Measurements from ENCODE around the gene PNPLA7.

The PNPLA7 gene

DNA sequence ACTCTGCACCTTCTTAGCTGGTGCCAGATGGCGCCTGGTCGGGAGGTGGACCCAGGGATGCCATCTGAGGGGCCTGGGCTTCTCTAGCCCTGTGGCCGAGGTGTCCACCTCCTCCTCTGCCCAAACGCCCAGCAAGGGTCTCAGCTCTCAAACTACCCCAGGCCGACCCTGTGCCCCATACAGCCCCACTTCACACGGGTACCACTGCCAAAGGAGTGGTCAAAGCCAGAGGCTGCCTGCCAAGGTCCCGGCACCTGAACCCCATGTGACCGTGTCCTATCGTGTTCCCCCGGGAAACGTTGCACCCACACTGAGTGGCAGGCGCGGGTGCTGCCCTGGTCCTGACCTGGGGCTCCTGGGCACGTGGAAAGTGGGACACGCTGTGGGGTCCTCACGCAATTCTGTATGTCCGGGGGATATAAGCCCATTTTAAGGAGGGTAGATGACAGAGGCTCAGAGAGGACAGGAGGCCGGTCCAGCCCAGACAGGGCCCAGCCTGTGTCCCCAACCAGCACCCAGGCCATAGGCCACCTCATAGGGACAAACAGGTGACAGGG, 111.0 kb downstream of the PNPLA7 start:
- Mint-ChIP-seq H3K4me3 (no peak overlapping the region), H3K36me3 (no peaks in the 10 kb centered on the region), H3K4me1 (peaks cover 4% of the 10 kb centered on the region), H3K27ac (no peak overlapping the region), H3K27me3 (peaks cover 6% of the 10 kb centered on the region), H3K9me3 (no peaks in the 10 kb centered on the region)

DNA sequence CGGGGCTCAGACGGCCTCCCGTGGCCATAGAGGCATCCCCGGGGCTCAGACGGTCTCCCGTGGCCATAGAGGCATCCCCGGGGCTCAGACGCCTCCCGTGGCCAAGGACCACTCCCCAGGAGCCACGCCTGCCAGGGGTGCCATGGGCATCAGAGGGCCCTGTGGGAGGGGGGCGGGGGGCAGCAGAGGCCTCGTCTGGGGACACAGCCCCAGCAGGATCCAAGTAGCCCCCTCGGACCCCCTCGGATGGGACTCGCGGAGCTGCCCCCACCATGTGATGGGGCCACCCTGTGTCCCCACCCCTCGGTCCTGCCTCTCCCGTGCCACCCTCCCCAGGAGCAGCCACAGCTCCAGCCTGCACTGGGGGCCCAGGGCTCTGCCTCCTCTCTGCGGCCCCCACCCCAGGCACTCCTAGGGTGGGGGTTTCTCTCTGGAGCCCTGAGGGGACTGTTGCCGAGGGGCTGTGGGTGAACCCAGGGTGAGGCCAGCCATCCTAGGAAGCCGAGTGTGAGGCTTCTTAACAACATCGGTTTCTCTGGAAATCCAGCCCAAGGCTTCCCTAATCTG, 111.5 kb downstream of the PNPLA7 start:
- Mint-ChIP-seq H3K27ac (no peak overlapping the region), H3K9me3 (no peaks in the 10 kb centered on the region)

DNA sequence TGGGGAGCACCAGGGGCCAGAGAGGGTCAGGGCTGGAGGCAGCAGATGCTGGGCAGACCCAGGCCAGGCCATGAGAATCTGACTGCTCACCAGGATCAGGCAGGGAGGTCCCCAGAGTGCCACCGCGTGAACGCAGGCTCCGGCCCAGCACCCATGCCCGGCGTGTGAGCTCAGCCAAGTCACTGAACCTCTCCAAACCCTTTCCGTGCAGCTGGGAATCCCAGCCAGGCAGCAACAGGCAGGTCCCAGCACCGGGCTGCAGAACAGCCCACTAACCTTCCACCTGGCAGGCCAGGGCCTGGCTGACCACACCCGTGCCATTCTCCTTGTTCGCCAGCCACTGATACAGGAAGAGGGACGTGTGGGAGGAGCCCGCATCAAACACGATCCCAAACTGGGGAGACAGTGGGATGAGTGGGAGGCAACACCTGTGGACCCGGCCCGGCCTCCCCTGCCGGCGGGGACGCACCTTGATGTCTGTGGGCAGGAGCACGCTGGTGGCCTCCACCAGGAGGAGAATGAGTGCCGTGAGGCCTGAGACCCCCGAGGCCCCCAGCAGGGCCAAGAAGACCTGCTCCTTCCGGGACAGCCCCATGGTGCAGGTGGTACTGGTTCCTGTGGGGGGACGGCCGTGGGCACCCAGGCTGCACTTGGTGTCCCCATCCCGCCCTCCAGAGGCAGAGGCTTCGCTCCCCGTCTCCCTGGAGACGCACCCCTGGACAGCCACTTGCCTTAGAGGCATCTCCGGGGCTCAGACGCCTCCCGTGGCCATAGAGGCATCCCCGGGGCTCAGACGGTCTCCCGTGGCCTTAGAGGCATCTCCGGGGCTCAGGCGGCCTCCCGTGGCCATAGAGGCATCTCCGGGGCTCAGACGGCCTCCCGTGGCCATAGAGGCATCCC, 112.3 kb downstream of the PNPLA7 start:
- Mint-ChIP-seq H3K9me3 (no peaks in the 10 kb centered on the region), H3K27me3 (peaks cover 3% of the 10 kb centered on the region), H3K4me1 (peaks cover 4% of the 10 kb centered on the region), H3K4me3 (no peak overlapping the region), H3K27ac (no peak overlapping the region), H3K36me3 (no peaks in the 10 kb centered on the region)

More for the DNA sequence above, 111.5 kb downstream of the PNPLA7 start:
- H3K4me3 Mint-ChIP-seq = no peak overlapping the region
- H3K4me1 Mint-ChIP-seq = peaks cover 4% of the 10 kb centered on the region
- H3K27me3 Mint-ChIP-seq = peaks cover 6% of the 10 kb centered on the region
- no peaks in the 10 kb centered on the region for H3K36me3 Mint-ChIP-seq

DNA sequence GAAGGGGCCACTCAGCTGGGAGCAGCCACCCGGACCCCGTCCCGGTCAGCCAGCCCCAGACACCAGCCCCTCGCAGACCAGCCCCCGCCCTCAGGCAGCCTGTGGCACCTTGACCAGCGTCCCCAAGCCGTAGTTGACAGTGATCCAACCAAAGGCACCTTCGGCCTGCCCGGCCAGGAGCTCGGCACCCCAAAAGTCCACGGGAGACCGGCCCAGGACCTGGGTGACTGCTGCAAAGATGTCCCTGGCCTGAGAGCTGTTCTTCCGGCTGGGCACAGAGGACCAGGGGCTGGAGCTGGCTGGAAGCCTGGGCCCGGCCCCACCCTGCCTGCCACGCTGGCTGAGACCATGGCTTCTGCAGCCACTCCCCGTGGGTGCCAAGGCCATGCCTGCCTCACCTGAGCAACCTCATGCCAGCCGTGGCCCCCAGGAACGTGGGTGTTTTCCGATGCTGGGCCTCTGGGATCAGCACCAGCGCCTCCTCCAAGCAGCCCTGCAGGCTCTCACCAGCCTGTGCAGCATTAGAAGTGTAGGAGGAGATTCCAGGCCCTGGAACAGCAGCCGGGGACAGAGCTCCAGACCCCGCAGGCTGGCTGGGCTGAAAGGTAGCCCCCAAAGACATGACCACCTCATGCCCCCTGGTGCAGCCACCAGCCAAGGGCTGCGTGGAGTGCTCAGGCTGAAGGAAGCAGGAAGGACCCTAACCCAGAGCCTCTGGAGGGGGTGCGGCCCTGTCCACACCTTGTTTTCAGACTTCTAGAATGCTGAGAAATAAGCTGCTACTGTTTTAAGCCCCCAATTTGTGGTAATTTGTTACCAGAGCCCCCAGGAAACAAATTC, 113.2 kb downstream of the PNPLA7 start:
- H3K36me3 Mint-ChIP-seq = no peaks in the 10 kb centered on the region
- peaks cover 2% of the 10 kb centered on the region for H3K27me3 Mint-ChIP-seq
- H3K4me1 Mint-ChIP-seq = peaks cover 3% of the 10 kb centered on the region
- H3K27ac Mint-ChIP-seq = no peak overlapping the region
- H3K9me3 Mint-ChIP-seq = no peaks in the 10 kb centered on the region
- no peak overlapping the region for H3K4me3 Mint-ChIP-seq

DNA sequence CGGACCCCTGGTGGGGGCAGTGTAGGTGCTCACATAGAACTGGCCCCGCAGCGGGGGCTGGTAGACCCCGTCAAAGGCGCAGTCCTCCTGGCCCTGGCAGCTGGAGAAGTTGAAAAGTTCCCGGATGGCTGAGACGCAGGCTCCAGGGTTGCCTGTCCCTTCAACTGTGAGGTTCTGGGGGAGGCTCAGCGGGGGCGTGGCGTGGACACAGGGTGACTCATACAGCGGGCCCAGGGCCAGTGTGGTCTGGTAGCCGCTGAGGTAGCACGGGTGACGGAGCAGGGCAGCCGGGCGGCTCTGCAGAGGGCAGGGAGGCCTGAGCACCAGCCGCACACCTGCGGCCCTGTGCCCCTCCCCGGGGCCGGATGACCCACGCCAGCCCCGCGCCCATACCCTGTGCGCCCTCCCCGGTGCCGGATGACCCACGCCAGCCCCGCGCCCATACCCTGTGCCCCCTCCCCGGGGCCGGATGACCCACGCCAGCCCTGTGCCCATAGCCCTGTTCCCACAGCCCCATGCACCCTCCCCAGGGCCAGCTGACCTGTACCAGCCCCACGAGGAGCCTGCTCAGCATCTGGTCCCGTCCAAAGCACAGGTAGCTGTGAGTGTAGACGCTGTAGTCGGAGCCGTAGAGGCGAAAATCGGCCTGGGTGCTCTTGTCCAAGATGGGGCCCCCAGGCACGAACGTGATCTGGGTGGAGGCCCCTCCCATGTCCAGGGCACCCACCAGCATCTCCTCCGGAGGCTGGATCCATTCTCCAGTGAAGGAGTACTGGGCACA, 114.0 kb downstream of the PNPLA7 start:
- no peak overlapping the region for H3K27ac Mint-ChIP-seq
- no peaks in the 10 kb centered on the region for H3K36me3 Mint-ChIP-seq
- no peak overlapping the region for H3K4me3 Mint-ChIP-seq
- H3K27me3 Mint-ChIP-seq = no peaks in the 10 kb centered on the region
- H3K4me1 Mint-ChIP-seq = no peaks in the 10 kb centered on the region
- H3K9me3 Mint-ChIP-seq = no peaks in the 10 kb centered on the region

DNA sequence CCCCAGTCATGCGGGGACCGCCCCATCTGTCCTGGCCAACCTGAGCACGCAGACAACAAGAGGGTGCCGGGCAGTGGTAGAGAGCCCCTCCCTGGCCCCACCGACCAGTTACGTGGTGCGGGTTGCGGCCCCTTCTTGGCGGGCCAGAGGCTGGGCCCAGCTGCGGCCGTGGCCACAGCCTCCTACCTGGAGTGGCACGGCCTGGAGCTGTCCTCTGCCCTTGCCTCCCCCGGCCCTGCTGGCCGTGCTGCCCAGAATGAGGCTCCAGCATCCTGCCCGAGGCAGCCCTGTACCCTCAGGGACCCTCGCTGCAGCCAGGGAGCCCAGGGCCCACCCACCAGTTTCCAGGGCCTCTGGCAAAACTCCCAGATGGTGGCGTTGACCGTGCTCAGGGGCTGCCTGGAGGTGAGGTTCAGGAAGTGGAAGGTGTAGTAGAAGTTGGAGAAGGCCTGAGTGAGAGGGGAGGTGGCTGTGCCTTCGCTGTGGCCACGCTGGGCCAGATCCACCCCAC, 114.8 kb downstream of the PNPLA7 start:
- Mint-ChIP-seq H3K36me3 (no peaks in the 10 kb centered on the region), H3K4me3 (no peak overlapping the region), H3K27me3 (no peaks in the 10 kb centered on the region), H3K4me1 (no peaks in the 10 kb centered on the region), H3K9me3 (no peaks in the 10 kb centered on the region), H3K27ac (no peak overlapping the region)

DNA sequence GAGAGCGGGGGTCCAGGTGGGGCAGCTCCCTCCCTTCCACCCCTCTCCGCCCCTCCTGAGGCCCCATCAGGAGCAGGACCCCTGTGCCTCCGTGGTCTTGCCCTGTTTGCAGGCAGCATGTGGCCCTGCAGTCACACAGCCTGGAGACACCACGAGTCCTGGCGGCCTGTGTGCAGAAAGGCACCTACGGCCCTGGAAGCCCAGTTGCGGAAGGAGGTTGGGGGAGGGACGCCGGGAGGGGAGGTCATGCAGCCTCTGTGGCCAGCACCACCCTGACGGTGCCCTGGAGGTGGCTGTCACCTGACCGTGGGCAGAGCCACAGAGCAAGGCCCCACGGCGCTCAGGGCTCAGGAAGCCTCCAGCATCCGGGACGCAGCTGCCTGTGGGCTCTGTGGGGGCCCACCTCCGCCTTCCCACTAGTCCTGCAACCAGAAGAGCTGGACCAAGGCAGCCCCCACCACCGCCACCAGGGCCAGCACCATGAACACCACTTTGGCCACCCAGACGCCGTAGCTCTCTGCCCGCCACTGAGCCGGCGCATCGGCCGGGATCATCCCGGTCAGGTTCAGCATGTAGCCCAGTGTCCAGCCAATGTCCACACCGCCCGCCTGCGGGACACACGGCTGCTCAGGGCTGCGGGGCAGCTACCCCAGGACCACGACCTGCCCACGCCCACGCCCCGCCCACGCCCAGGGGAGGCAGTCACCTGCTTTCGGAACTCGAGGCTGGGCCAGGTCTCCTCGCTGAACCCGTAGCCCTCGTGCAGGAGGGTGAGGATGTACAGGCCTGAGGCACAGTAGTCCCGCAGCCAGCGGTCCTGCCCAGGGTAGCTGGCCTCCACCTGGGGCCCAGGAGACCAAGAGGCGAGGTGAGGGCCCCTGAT, 115.5 kb downstream of the PNPLA7 start:
- H3K27ac Mint-ChIP-seq = no peak overlapping the region

GRCh38 chr9:137433916-137434431, 116.2 kb downstream of the PNPLA7 start:
- Mint-ChIP-seq H3K36me3 (no peaks in the 10 kb centered on the region), H3K27me3 (no peaks in the 10 kb centered on the region), H3K9me3 (no peaks in the 10 kb centered on the region), H3K4me3 (no peak overlapping the region), H3K27ac (no peak overlapping the region), H3K4me1 (no peaks in the 10 kb centered on the region)

More for the DNA sequence above, 115.5 kb downstream of the PNPLA7 start:
- H3K9me3 Mint-ChIP-seq = no peaks in the 10 kb centered on the region
- H3K4me1 Mint-ChIP-seq = no peaks in the 10 kb centered on the region
- no peaks in the 10 kb centered on the region for H3K27me3 Mint-ChIP-seq
- no peak overlapping the region for H3K4me3 Mint-ChIP-seq
- H3K36me3 Mint-ChIP-seq = no peaks in the 10 kb centered on the region

- no peak overlapping the region for H3K4me3 Mint-ChIP-seq
- H3K27me3 Mint-ChIP-seq = no peaks in the 10 kb centered on the region
- H3K27ac Mint-ChIP-seq = no peak overlapping the region
- H3K36me3 Mint-ChIP-seq = no peaks in the 10 kb centered on the region
- no peaks in the 10 kb centered on the region for H3K9me3 Mint-ChIP-seq
- no peaks in the 10 kb centered on the region for H3K4me1 Mint-ChIP-seq
Measured at GRCh38 chr9:137433349-137433915, 116.8 kb downstream of the PNPLA7 start.

DNA sequence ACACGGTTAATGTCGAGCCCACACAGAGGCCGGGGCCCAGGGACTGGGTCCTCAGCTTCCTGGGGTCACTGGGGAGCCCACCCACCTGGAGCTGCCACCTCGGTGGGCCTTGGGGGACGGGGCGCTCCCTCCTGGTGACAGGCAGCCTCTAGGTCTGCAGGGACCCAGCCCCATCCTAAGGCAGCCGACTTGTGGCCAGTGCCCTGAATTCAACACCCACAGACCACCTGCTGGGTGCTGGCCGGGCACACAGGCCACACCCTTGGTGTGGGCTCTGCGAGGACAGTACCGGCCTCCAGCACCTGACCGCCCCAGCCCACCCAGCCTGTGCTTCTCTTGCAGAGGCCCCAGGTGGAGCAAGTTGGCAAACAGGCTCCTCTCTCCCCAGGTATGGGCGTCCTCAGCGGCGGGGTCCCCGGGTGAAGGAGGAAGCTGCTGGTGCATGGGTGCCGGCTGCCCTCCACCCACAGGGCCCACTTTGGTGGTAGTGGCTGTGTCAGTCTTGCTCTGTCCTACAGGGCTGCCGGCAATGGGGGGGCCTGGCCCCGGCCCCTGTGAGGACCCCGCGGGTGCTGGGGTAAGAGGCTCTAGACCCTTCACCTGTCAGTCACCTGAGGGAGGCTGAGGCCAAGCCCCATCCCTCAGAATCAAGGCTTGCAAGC, 117.4 kb downstream of the PNPLA7 start:
- no peak overlapping the region for H3K27ac Mint-ChIP-seq
- H3K36me3 Mint-ChIP-seq = no peaks in the 10 kb centered on the region
- H3K27me3 Mint-ChIP-seq = no peaks in the 10 kb centered on the region
- no peaks in the 10 kb centered on the region for H3K4me1 Mint-ChIP-seq
- no peaks in the 10 kb centered on the region for H3K9me3 Mint-ChIP-seq
- no peak overlapping the region for H3K4me3 Mint-ChIP-seq

GRCh38 chr9:137431416-137431931, 118.7 kb downstream of the PNPLA7 start:
- H3K27ac Mint-ChIP-seq = no peak overlapping the region
- H3K4me1 Mint-ChIP-seq = no peaks in the 10 kb centered on the region
- H3K36me3 Mint-ChIP-seq = no peaks in the 10 kb centered on the region
- H3K9me3 Mint-ChIP-seq = no peaks in the 10 kb centered on the region
- no peak overlapping the region for H3K4me3 Mint-ChIP-seq
- no peaks in the 10 kb centered on the region for H3K27me3 Mint-ChIP-seq

GRCh38 chr9:137430723-137431415, 119.3 kb downstream of the PNPLA7 start:
- H3K4me3 Mint-ChIP-seq = no peak overlapping the region
- H3K36me3 Mint-ChIP-seq = no peaks in the 10 kb centered on the region
- H3K27ac Mint-ChIP-seq = no peak overlapping the region
- no peaks in the 10 kb centered on the region for H3K4me1 Mint-ChIP-seq
- H3K27me3 Mint-ChIP-seq = no peaks in the 10 kb centered on the region
- H3K9me3 Mint-ChIP-seq = no peaks in the 10 kb centered on the region

Data from activated naive CD4-positive, alpha-beta T cell treated with anti-CD3 and anti-CD28 coated beads, Interleukin-2, amount 50 U/mL, for 24 hours (primary cell).